ENCODE data around the gene ZNF331. TPM values are rescaled to one million over a fixed set of nuclear protein-coding genes. Genes with fewer than 3 reads are reported as not detected.

Gene ZNF331
- total RNA-seq, 2 experiments from 2014 or later = 16.2 to 23.7 TPM

- POLR2A ChIA-PET = no interaction called here
- Histone ChIP-seq H3K9me3 (ENCODE audit: low read length) (no peaks in the 10 kb centered on the region), H3K4me2 (ENCODE audit: low read length) (no peak overlapping the region), H3K4me1 (ENCODE audit: insufficient read depth, low read length, poor library complexity, severe bottlenecking) (no peaks in the 10 kb centered on the region), H3K79me2 (ENCODE audit: insufficient read depth, low read depth, low read length) (no peaks in the 10 kb centered on the region), H4K20me1 (ENCODE audit: insufficient read depth, low read length) (no peaks in the 10 kb centered on the region), H3K27ac (ENCODE audit: low read depth, low read length, poor library complexity, severe bottlenecking) (no peak overlapping the region), H3K9me2 (ENCODE audit: insufficient read depth, low read length) (no peaks in the 10 kb centered on the region), H3K36me3 (ENCODE audit: insufficient read depth, low read length) (no peaks in the 10 kb centered on the region), H3K4me3 (ENCODE audit: low read depth, low read length, poor library complexity, severe bottlenecking) (no peak overlapping the region), H2AFZ (ENCODE audit: low read length) (no peak overlapping the region)
- intact Hi-C loops (cut with micrococcal nuclease; ENCODE audit: unreplicated experiment) = no loop called here
- no TSS peak for BruUV-seq (replicated peaks)
- DNase-seq (ENCODE audit: low spot score) = no peak
- CTCF ChIA-PET (ENCODE audit: unreplicated experiment) = no interaction called here
- no peak for TF ChIP-seq CTCF (conservative IDR thresholded peaks at IDR 0.05; ENCODE audit: low read length)
- no peak for TF ChIP-seq EZH2phosphoT487 (IDR thresholded peaks at IDR 0.05; ENCODE audit: borderline replicate concordance, low read depth, low read length)
Observed at GRCh38 chr19:53598361-53598760, 60.4 kb downstream of the ZNF331 start.

GRCh38 chr19:53600217-53600616 is 62.3 kb downstream of the ZNF331 start:
- no peaks in the 10 kb centered on the region for H3K79me2 ChIP-seq (ENCODE audit: insufficient read depth, low read depth, low read length)
- no TSS peak for BruUV-seq (replicated peaks)
- no peaks in the 10 kb centered on the region for H3K36me3 ChIP-seq (ENCODE audit: insufficient read depth, low read length)
- H3K4me1 ChIP-seq (ENCODE audit: insufficient read depth, low read length, poor library complexity, severe bottlenecking) = no peaks in the 10 kb centered on the region
- H4K20me1 ChIP-seq (ENCODE audit: insufficient read depth, low read length) = no peaks in the 10 kb centered on the region
- CTCF ChIA-PET (ENCODE audit: unreplicated experiment) = no interaction called here
- H3K4me3 ChIP-seq (ENCODE audit: low read depth, low read length, poor library complexity, severe bottlenecking) = no peak overlapping the region
- no peak overlapping the region for H3K27ac ChIP-seq (ENCODE audit: low read depth, low read length, poor library complexity, severe bottlenecking)
- no peak overlapping the region for H2AFZ ChIP-seq (ENCODE audit: low read length)
- H3K4me2 ChIP-seq (ENCODE audit: low read length) = no peak overlapping the region
- POLR2A ChIA-PET = interaction anchor here (0.7 kb wide), 1 partner anchor 1848 kb away, joined by 7 read pairs; no protein-coding TSS in a partner anchor
- H3K9me2 ChIP-seq (ENCODE audit: insufficient read depth, low read length) = no peaks in the 10 kb centered on the region
- no peak for DNase-seq (ENCODE audit: low spot score)
- TF ChIP-seq CTCF (conservative IDR thresholded peaks at IDR 0.05; ENCODE audit: low read length) (no peak), EZH2phosphoT487 (IDR thresholded peaks at IDR 0.05; ENCODE audit: borderline replicate concordance, low read depth, low read length) (no peak)
- no peaks in the 10 kb centered on the region for H3K9me3 ChIP-seq (ENCODE audit: low read length)
- intact Hi-C loops (cut with micrococcal nuclease; ENCODE audit: unreplicated experiment) = no loop called here

- intact Hi-C loops (cut with micrococcal nuclease; ENCODE audit: unreplicated experiment) = no loop called here
- BruUV-seq (replicated peaks) = no TSS peak
- CTCF ChIA-PET (ENCODE audit: unreplicated experiment) = no interaction called here
Observed at GRCh38 chr19:53606031-53606430, 68.1 kb downstream of the ZNF331 start.

More at GRCh38 chr19:53606031-53606430, 68.1 kb downstream of the ZNF331 start:
- Histone ChIP-seq H3K27ac (ENCODE audit: low read depth, low read length, poor library complexity, severe bottlenecking) (no peak overlapping the region), H4K20me1 (ENCODE audit: insufficient read depth, low read length) (no peaks in the 10 kb centered on the region), H3K4me2 (ENCODE audit: low read length) (no peak overlapping the region), H2AFZ (ENCODE audit: low read length) (no peak overlapping the region), H3K79me2 (ENCODE audit: insufficient read depth, low read depth, low read length) (no peaks in the 10 kb centered on the region), H3K4me1 (ENCODE audit: insufficient read depth, low read length, poor library complexity, severe bottlenecking) (no peaks in the 10 kb centered on the region), H3K9me3 (ENCODE audit: low read length) (no peaks in the 10 kb centered on the region), H3K9me2 (ENCODE audit: insufficient read depth, low read length) (no peaks in the 10 kb centered on the region), H3K36me3 (ENCODE audit: insufficient read depth, low read length) (no peaks in the 10 kb centered on the region), H3K4me3 (ENCODE audit: low read depth, low read length, poor library complexity, severe bottlenecking) (no peak overlapping the region)
- DNase-seq (ENCODE audit: low spot score) = no peak
- TF ChIP-seq EZH2phosphoT487 (IDR thresholded peaks at IDR 0.05; ENCODE audit: borderline replicate concordance, low read depth, low read length) (no peak), CTCF (conservative IDR thresholded peaks at IDR 0.05; ENCODE audit: low read length) (no peak)
- POLR2A ChIA-PET = no interaction called here

All from OCI-LY7 (cell line).